NCI-H1930 (cell line): ENCODE results near the gene STX8.
A peak's percentile ranks its signal among the peaks of the same experiment; 100 is the strongest.

Source experiments
- DNase-seq, 2 experiments: peaks; one replicate each; lab custom pipeline; 2025; lab: John Stamatoyannopoulos, UW

STX8 gene

DNA sequence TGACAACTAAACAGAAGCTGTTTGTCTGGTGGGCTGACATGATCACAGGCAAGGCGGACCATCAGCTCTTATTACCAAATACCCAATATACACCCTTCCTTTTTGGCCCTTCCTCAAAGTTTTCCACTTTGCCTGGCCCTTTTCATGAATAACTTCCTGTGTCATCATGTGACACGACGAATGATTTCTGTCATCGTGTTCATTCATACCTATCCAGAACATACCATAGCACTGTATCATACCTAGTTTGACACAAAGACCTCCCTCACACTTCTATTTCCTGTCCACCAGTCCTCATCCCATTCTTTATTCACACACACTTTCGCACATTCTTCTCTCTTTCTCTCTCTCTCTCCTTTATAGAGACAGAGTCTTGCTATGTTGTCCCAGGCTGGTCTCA, 131.8 kb downstream of the STX8 start:
- DNase-seq = no peak

GRCh38 chr17:9439851-9440250, 135.8 kb downstream of the STX8 start:
- DNase-seq = no peak

DNA sequence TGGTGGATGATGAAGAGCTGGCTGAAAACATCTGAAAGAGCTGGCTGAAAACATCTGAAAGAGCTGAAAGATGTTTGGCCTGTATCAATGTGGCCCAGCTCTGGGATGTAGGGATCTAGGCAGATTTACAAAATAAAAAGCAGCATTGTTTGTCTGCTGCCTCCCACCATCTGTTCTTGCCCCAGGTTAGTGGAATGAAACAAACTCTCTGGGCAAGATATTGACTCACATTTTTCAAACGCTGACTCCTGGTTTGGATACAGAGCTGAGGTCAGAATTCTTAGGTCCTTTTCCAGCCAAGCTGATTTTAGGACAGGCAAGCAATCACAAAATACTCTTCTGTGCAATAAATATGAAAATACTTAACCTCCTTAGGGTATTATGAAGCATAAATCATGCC, 139.0 kb downstream of the STX8 start:
- DNase-seq = no peak

DNA sequence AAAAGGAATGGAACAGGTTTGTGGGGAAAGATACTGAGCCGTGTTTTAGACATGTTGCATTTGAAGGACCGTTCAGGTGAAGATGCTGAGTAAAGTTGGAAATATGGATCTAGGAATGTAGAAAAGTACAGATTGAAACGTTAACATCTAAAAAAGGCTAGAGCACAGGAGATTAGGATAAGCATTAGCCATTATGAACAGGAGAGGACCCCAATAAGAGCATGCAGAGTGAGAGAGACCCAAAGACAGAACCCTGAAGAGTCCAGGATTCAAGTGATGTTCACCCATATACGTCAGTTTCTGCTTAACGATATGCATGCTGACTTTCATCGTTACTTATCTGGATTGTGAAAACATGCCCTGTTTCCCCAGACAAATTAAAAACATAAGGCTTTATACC, 140.5 kb downstream of the STX8 start:
- no peak for DNase-seq

- DNase-seq = no peak
These were observed 141.0 kb downstream of the STX8 start for GRCh38 chr17:9434642-9435057.

GRCh38 chr17:9432934-9433421, 142.6 kb downstream of the STX8 start:
- no peak for DNase-seq

GRCh38 chr17:9432134-9432885, 143.3 kb downstream of the STX8 start:
- no peak for DNase-seq

DNA sequence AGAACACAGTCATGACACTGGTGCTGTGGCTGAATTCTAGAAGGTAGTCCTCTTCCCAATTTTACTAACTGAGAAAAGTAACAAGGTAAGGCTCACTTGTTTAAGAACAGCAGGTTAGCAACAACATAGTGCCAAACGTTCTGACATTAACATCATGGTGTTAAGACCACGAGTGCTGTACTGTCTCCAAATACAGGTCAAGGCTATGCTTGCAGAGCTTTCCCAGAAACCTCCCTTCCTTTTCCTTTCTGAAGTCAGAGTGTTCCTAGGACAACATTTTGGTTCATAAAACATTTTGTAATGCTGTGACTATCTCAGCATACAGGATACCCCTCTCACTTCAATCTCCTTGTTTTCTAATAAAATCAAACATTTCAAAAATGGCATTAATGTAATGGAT, 144.0 kb downstream of the STX8 start:
- no peak for DNase-seq

GRCh38 chr17:9427465-9428315, 147.9 kb downstream of the STX8 start:
- no peak for DNase-seq

- no peak for DNase-seq
These were observed 151.5 kb downstream of the STX8 start for GRCh38 chr17:9424071-9424640.

- DNase-seq = no peak
These were observed 154.1 kb downstream of the STX8 start for GRCh38 chr17:9421525-9421924.

DNA sequence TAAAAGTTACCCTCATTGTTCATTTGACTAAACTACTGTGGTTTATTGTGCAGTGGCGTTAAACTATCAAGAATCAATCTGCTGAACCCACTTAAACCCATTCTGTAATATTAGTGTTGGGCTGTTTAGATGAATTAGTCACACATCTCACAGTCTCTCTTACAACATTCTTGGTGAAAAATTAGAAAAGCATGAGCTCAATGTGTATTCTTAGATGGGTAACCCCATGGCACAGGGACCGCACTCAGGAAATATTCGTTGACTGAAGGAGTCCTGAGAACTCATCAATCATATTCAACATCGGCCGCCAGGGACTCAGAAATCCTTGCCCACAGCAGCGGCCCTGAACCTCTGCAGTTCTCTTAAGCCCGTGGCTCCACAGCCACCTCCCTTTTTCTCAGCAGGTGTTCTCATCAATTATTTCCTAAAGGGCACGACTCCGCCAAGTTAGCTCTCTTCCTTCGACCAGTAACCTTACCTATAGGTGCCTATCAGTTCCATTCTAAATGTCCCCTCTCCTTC, 155.6 kb downstream of the STX8 start:
- no peak for DNase-seq

DNA sequence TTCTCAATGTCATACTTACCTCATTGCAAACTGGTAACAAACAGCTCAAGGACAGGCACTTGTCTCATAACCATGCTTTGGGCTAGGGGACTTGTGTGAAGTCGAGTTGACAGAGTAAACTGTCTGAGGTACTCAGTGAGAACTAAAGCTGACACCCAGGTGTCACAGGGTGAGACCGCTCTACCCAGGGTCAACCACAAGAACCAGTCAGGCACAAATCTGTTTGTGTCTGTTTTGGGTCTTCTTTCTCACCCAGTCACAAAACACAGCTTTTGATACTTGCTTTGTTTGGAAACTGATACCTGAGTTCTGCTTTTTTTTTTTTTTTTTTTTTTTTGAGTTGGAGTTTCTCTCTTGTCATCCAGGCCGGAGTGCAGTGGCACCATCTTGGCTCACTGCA, 161.1 kb downstream of the STX8 start:
- DNase-seq = no peak

DNA sequence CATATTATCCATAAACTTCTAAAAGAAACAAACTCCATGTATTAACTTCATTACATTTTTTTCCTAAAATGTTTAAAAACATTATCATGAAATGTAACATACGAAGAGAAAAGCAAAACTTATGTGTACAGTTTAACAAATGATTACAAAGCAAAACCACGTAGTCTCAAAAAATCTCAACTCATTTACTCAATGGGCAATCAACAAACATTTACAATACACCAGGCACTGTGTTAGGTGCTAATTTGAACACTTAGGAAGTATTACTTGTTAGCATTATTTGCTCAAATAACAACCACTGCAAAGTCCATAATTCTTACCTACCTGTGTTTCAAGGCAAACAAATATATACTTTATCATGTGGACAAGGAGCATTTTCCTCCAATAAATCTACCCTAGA, 164.9 kb downstream of the STX8 start:
- DNase-seq = no peak

DNA sequence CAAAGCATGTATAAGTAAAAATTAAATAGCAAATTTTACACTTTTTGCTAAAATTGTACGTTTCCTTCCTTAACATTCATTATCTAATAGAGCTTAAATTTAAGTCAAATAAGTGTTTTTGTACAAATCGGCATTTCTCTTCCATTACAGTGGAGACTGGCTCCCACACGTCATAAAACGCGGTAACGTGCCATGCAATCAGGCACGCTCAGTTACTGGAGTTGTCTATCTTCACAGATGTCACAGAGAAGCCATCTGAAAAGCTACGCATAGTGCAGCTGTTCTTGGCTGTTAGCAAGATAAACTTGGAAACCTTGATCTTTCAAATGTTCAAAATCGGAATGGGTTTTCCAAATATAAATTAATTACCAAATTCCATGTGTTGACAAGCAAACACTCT, 165.3 kb downstream of the STX8 start:
- DNase-seq = no peak

GRCh38 chr17:9409878-9410277, 165.7 kb downstream of the STX8 start:
- no peak for DNase-seq

GRCh38 chr17:9408868-9409829, 166.5 kb downstream of the STX8 start:
- DNase-seq = no peak

GRCh38 chr17:9408381-9408780, 167.2 kb downstream of the STX8 start:
- no peak for DNase-seq

DNA sequence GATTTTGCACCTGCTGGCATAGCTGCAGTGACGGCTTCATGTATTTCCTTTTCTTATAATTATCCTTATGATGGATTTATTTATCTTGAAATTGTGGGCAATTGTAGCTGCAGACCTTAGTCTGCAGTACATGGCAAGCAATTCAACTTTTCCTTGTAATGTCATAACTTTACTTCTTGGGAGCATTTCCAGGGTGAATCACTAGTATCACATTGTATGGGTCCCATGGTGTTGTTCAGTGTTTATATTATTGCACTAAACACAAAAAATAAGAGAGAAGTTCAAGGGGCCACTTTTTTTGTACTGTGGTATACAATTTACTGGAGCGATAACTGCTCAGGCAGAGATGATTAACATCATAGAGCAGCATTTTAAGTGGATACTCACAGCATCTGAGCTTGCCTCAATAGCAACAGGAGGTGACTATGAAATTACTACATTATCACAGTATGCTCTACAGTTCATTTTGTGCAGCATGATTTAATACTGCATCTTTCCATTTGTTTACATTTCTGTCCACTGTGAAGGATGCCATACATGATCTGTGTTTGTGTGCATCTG, 169.5 kb downstream of the STX8 start:
- no peak for DNase-seq

- no peak for DNase-seq
These were observed 172.4 kb downstream of the STX8 start for GRCh38 chr17:9403257-9403656.

- peak in 1 of 2 experiments; percentile 11 for DNase-seq
These were observed 172.9 kb downstream of the STX8 start for GRCh38 chr17:9402590-9403199.
